ENCODE data around the gene SFMBT2.

GRCh38 chr10:7373039-7373438 is 37.8 kb downstream of the SFMBT2 start:
- TF ChIP-seq CTCF (IDR thresholded peaks at IDR 0.05), result no peak
- no peak for TF ChIP-seq SIN3A (IDR thresholded peaks at IDR 0.05; ENCODE audit: borderline replicate concordance, insufficient read depth, low read depth, low read length)
- no peak for TF ChIP-seq TCF7L2 (IDR thresholded peaks at IDR 0.05; ENCODE audit: low read depth, low read length)
- TF ChIP-seq POLR2AphosphoS5 (IDR thresholded peaks at IDR 0.05; ENCODE audit: low read depth, low read length), result no peak

Data from Panc1 (cell line).